T-cell (primary cell): Measurements from ENCODE around the gene OR9Q2. TPM values are rescaled to one million over a fixed set of nuclear protein-coding genes. Genes with fewer than 3 reads are reported as not detected.

Experiments
- ATAC-seq, 4 experiments: fragments of 200-7000 bp in 3 of 4; fragments of 150-1000 bp in 1 of 4; cut with Tn5 transposase; replicated peaks in 1 of 4; 1 replicate in 3 of 4; 2 replicates in 1 of 4; pipeline ENCODE4 v1.10.0; 2021; ENCODE audit warnings: moderate library complexity in 3 of 4, mild to moderate bottlenecking in 2 of 4, moderate number of reproducible peaks in 1 of 4
- CTCF ChIA-PET, 2 donors: fragments of 300-600 bp; sonication (Branson Sonifier 250); formaldehyde crosslinking; loops; one replicate each; lab custom pipeline; 2022; ENCODE audit warnings: antibody characterized with exemption in 2 of 2; lab: Charles Lee
- POLR2A ChIA-PET, 2 donors: fragments of 300-600 bp; sonication (Branson Sonifier 250); formaldehyde crosslinking; loops; one replicate each; lab custom pipeline; 2022; ENCODE audit warnings: antibody characterized with exemption in 2 of 2; lab: Charles Lee
- DNase-seq, 35 experiments: peaks; one replicate each; pipeline versions ENCODE4 v3.0.0 to v3.0.0-alpha.2; 2013 to 2023
- H3K27ac ChIP-seq: one replicate; pipeline ENCODE4 v1.5.1; 2013; ENCODE audit warnings: low read length
- H3K27me3 ChIP-seq, 2 experiments: replicated peaks in 1 of 2; 1 replicate in 1 of 2; 2 replicates in 1 of 2; pipeline versions ENCODE4 v1.6.1 to v1.7.0; 2013; ENCODE audit warnings: low read length in 1 of 2, mixed read lengths in 1 of 2; ENCODE audit not compliant: control insufficient read depth in 2 of 2, insufficient read depth in 2 of 2; ENCODE audit errors: extremely low read depth in 1 of 2
- H3K36me3 ChIP-seq, 2 donors: 1 replicate in 1 of 2; 2 replicates in 1 of 2; pipeline versions ENCODE4 v1.6.1 to v1.7.0; 2013; ENCODE audit warnings: low read length in 1 of 2; ENCODE audit not compliant: control insufficient read depth in 2 of 2, insufficient read depth in 1 of 2; ENCODE audit errors: extremely low read depth in 1 of 2
- H3K4me1 ChIP-seq, 2 experiments: 1 replicate in 1 of 2; 2 replicates in 1 of 2; pipeline versions ENCODE4 v1.6.1 to v1.7.0; 2013; ENCODE audit warnings: low read length in 2 of 2, mixed read lengths in 1 of 2; ENCODE audit not compliant: insufficient read depth in 2 of 2, control insufficient read depth in 1 of 2; ENCODE audit errors: extremely low read depth in 1 of 2
- H3K4me3 ChIP-seq, 2 donors: 1 replicate in 1 of 2; 2 replicates in 1 of 2; pipeline versions ENCODE4 v1.5.1 to v1.7.0; 2013; ENCODE audit warnings: mild to moderate bottlenecking in 2 of 2, low read length in 1 of 2, moderate library complexity in 1 of 2; ENCODE audit not compliant: control insufficient read depth in 1 of 2; ENCODE audit errors: extremely low read depth in 1 of 2
- H3K9me3 ChIP-seq: 2 replicates; pipeline ENCODE4 v1.7.0; 2013
- H3K27ac Mint-ChIP-seq, 2 donors: one replicate each; pipeline ENCODE4 v1.8.0; 2020 to 2021; ENCODE audit warnings: mild to moderate bottlenecking in 2 of 2, mixed read lengths in 2 of 2
- H3K27me3 Mint-ChIP-seq, 2 donors: one replicate each; pipeline ENCODE4 v1.8.0; 2021 to 2022; ENCODE audit warnings: mixed read lengths in 2 of 2
- H3K36me3 Mint-ChIP-seq: one replicate; pipeline ENCODE4 v1.8.0; 2021; ENCODE audit warnings: mixed read lengths
- H3K4me1 Mint-ChIP-seq, 3 donors: one replicate each; pipeline ENCODE4 v1.8.0; 2020 to 2022; ENCODE audit warnings: mixed read lengths in 3 of 3, mild to moderate bottlenecking in 1 of 3
- H3K4me3 Mint-ChIP-seq, 3 donors: one replicate each; pipeline ENCODE4 v1.8.0; 2020 to 2022; ENCODE audit warnings: mild to moderate bottlenecking in 3 of 3, mixed read lengths in 3 of 3, moderate library complexity in 3 of 3
- H3K9me3 Mint-ChIP-seq, 3 donors: one replicate each; pipeline ENCODE4 v1.8.0; 2020 to 2022; ENCODE audit warnings: mixed read lengths in 3 of 3
- WGBS: methylation state at CpG from one replicate; pipeline ENCODE4 v1.1.5; 2013; ENCODE audit warnings: missing lambda C conversion rate; ENCODE audit not compliant: insufficient coverage; 5-methylcytosine and 5-hydroxymethylcytosine counted together
- total RNA-seq, 35 experiments: library from RNA in 6 of 35; stranded (reverse) in 6 of 35; fragments of 120-200 nt in 1 of 35; gene quantifications; one replicate each; pipeline versions ENCODE4 v1.2.1 to v1.2.4 and lab custom pipeline; 2013 to 2026

OR9Q2 gene
- total RNA-seq (not detected), total RNA-seq (lab: John Stamatoyannopoulos, UW) (0 reads per million in 29 experiments)
- total RNA-seq (2013): not detected

GRCh38 chr11:58188770-58189169, at the start of gene OR9Q2:
Gene OR9Q2, plus strand, starts transcription at chr11:58189070. Its CDS starts 1,421 bp downstream, at chr11:58190491.
- ChIA-PET CTCF (no interaction called here), POLR2A (no interaction called here)
- Mint-ChIP-seq H3K4me1 (no peaks in the 10 kb centered on the region), H3K36me3 (no peaks in the 10 kb centered on the region), H3K27ac (no peak within 1 kb of the TSS), H3K9me3 (no peaks in the 10 kb centered on the region), H3K4me3 (no peak within 1 kb of the TSS), H3K27me3 (peaks cover 0 to 4% of the 10 kb centered on the region in 2 donors)
- no peaks in the 10 kb centered on the region for H3K9me3 ChIP-seq
- WGBS: 100% methylated on average over 1 of the region's 2 CpGs
- ATAC-seq (no peak), DNase-seq (no peak)
- no peak within 1 kb of the TSS for H3K27ac ChIP-seq
- no peaks in the 10 kb centered on the region for H3K4me1 ChIP-seq
- no peak within 1 kb of the TSS for H3K4me3 ChIP-seq
- no peaks in the 10 kb centered on the region for H3K36me3 ChIP-seq
- peaks cover 0 to 7% of the 10 kb centered on the region in 2 experiments for H3K27me3 ChIP-seq

GRCh38 chr11:58142761-58143160, 46.1 kb upstream of the OR9Q2 start:
- no peaks in the 10 kb centered on the region for H3K4me1 ChIP-seq
- no peaks in the 10 kb centered on the region for H3K36me3 ChIP-seq
- H3K27ac ChIP-seq: no peak overlapping the region
- no peak for ATAC-seq
- DNase-seq: no peak
- CTCF ChIA-PET: no interaction called here
- no peaks in the 10 kb centered on the region for H3K27me3 ChIP-seq
- WGBS: 80% methylated on average over 1 of the region's 1 CpG
- Mint-ChIP-seq H3K27ac (no peak overlapping the region), H3K27me3 (peaks cover 0 to 25% of the 10 kb centered on the region in 2 donors), H3K9me3 (no peaks in the 10 kb centered on the region), H3K4me1 (no peaks in the 10 kb centered on the region), H3K36me3 (no peaks in the 10 kb centered on the region), H3K4me3 (no peak overlapping the region)
- no peaks in the 10 kb centered on the region for H3K9me3 ChIP-seq
- H3K4me3 ChIP-seq: no peak overlapping the region
- POLR2A ChIA-PET: no interaction called here

- Mint-ChIP-seq H3K9me3 (no peaks in the 10 kb centered on the region), H3K27ac (no peak overlapping the region), H3K4me1 (no peaks in the 10 kb centered on the region), H3K27me3 (peaks cover 12 to 27% of the 10 kb centered on the region in 2 donors), H3K36me3 (no peaks in the 10 kb centered on the region), H3K4me3 (no peak overlapping the region)
- 52% methylated on average over 2 of the region's 3 CpGs for WGBS
- no peak overlapping the region for H3K27ac ChIP-seq
- no peaks in the 10 kb centered on the region for H3K36me3 ChIP-seq
- no peak for ATAC-seq
- peaks cover 3% of the 10 kb centered on the region in 2 experiments for H3K27me3 ChIP-seq
- ChIA-PET CTCF (no interaction called here), POLR2A (no interaction called here)
- H3K4me3 ChIP-seq: no peak overlapping the region
- no peaks in the 10 kb centered on the region for H3K9me3 ChIP-seq
- H3K4me1 ChIP-seq: no peaks in the 10 kb centered on the region
- DNase-seq: no peak
Measured at GRCh38 chr11:58152781-58153180, 36.1 kb upstream of the OR9Q2 start.

GRCh38 chr11:58164389-58164788, 24.5 kb upstream of the OR9Q2 start:
- Mint-ChIP-seq H3K27me3 (peaks cover 5 to 15% of the 10 kb centered on the region in 2 donors), H3K36me3 (no peaks in the 10 kb centered on the region), H3K9me3 (peaks cover 0 to 2% (median 2%) of the 10 kb centered on the region in 3 donors), H3K4me1 (no peaks in the 10 kb centered on the region), H3K27ac (no peak overlapping the region), H3K4me3 (no peak overlapping the region)
- DNase-seq (no peak), ATAC-seq (no peak)
- H3K36me3 ChIP-seq: no peaks in the 10 kb centered on the region
- no peak overlapping the region for H3K27ac ChIP-seq
- WGBS: 95% methylated on average over 2 of the region's 4 CpGs
- H3K4me1 ChIP-seq: no peaks in the 10 kb centered on the region
- no peak overlapping the region for H3K4me3 ChIP-seq
- no peaks in the 10 kb centered on the region for H3K9me3 ChIP-seq
- ChIA-PET POLR2A (no interaction called here), CTCF (interaction anchor here in 1 of 2 donors (0.6 kb wide), 1 partner anchor 75 kb away, joined by 5 read pairs; no protein-coding TSS in a partner anchor)
- no peaks in the 10 kb centered on the region for H3K27me3 ChIP-seq

- CTCF ChIA-PET: no interaction called here
- H3K4me1 Mint-ChIP-seq: no peaks in the 10 kb centered on the region
- H3K4me3 Mint-ChIP-seq: no peak overlapping the region
- POLR2A ChIA-PET: no interaction called here
- Histone ChIP-seq H3K27ac (no peak overlapping the region), H3K9me3 (no peaks in the 10 kb centered on the region), H3K36me3 (no peaks in the 10 kb centered on the region), H3K4me3 (no peak overlapping the region), H3K4me1 (no peaks in the 10 kb centered on the region), H3K27me3 (no peaks in the 10 kb centered on the region)
- DNase-seq (no peak), ATAC-seq (no peak)
- no peaks in the 10 kb centered on the region for H3K9me3 Mint-ChIP-seq
- WGBS: no CpG with 5 or more reads among the region's 1 CpG
- H3K27me3 Mint-ChIP-seq: peaks cover 5 to 15% of the 10 kb centered on the region in 2 donors
- H3K36me3 Mint-ChIP-seq: no peaks in the 10 kb centered on the region
- no peak overlapping the region for H3K27ac Mint-ChIP-seq
Measured at GRCh38 chr11:58164990-58165389, 23.9 kb upstream of the OR9Q2 start.

GRCh38 chr11:58165504-58166106, 23.3 kb upstream of the OR9Q2 start:
- H3K4me3 Mint-ChIP-seq: no peak overlapping the region
- Histone ChIP-seq H3K36me3 (no peaks in the 10 kb centered on the region), H3K27ac (no peak overlapping the region), H3K27me3 (no peaks in the 10 kb centered on the region), H3K4me3 (no peak overlapping the region), H3K4me1 (no peaks in the 10 kb centered on the region), H3K9me3 (no peaks in the 10 kb centered on the region)
- CTCF ChIA-PET: no interaction called here
- H3K36me3 Mint-ChIP-seq: no peaks in the 10 kb centered on the region
- no peak overlapping the region for H3K27ac Mint-ChIP-seq
- no peak for ATAC-seq
- no peaks in the 10 kb centered on the region for H3K9me3 Mint-ChIP-seq
- peaks cover 5 to 15% of the 10 kb centered on the region in 2 donors for H3K27me3 Mint-ChIP-seq
- no peak for DNase-seq
- no peaks in the 10 kb centered on the region for H3K4me1 Mint-ChIP-seq
- POLR2A ChIA-PET: no interaction called here
- WGBS: 50% methylated on average over 1 of the region's 7 CpGs
